T47D (cell line): ENCODE results near the gene VAV3.

Experiments used
- DNase-seq, 2 experiments: peaks; one replicate each; pipeline versions ENCODE4 v3.0.0 to v3.0.0-alpha.2; 2011 to 2012; ENCODE audit warnings: low read depth in 1 of 2, low spot score in 1 of 2
- JUND ChIP-seq: IDR thresholded peaks from 2 replicates; pipeline ENCODE4 v1.6.1; 2012; ENCODE audit warnings: low read depth
- in situ Hi-C: cut with HindIII; loops from 2 replicates; pipeline ENCODE4 v1.10.0; 2016; ENCODE audit warnings: low sequenced_read_pairs, low pct_unique_long_range_greater_than_20kb

VAV3 gene

DNA sequence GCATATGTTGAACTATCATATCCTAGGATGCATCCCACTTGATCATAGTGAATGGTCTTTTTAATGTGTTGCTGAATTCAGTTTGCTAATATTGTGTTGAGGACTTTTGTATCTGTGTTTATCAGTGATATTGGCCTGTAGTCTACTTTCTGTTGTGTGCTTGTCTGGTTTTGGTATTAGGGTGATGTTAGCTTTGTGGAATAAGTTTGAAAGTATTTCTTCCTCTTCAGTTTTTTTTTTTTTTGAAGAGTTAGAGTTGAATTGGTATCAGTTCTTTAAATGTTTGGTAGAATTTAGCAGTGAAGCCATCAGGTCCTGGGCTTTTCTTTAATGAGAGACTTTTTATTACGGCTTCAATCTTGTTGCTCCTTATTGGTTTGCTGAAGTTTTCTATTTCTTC, 162.3 kb downstream of the VAV3 start:
- no peak for DNase-seq
- in situ Hi-C loops: no loop called here
- no peak for TF ChIP-seq JUND

DNA sequence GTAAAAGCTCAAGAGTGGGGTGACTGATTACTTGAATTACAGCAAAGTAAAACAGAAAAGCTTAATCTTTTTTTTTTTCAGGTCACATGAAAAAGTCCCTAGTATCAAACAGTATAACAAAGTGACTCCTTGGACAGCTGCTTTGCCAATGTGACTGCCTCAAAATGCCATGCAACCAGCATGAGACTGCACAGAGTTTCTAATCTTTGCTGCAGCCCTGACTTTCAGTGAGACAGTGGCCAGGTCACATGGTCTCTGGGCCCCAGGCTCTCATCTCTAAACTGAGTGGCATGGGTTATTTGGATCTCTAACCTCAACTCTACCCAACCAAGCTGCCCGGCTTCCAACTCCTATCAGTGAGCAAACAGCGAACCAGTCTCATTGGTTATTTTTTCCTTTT, 169.0 kb downstream of the VAV3 start:
- no peak for DNase-seq
- no peak for TF ChIP-seq JUND
- in situ Hi-C loops: no loop called here

DNA sequence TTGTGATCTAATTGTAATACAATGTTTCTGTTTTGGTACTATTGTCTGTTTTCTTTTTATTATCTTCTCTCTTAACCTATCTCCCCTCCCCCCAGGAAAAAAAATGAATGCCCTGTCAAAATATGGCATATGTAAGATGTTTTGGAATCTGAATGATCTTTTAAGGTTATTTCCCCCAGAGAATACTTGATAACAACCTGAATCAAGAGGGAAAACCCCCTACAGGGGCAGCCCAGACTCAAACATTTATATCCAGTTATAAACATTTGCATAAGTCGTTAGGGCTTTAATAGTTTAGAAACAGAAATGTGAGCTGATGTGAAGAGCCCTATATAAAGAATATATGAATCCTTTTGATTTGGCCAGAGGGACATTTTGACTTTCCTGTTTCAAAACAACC, 169.5 kb downstream of the VAV3 start:
- no peak for TF ChIP-seq JUND
- in situ Hi-C loops: no loop called here
- no peak for DNase-seq

DNA sequence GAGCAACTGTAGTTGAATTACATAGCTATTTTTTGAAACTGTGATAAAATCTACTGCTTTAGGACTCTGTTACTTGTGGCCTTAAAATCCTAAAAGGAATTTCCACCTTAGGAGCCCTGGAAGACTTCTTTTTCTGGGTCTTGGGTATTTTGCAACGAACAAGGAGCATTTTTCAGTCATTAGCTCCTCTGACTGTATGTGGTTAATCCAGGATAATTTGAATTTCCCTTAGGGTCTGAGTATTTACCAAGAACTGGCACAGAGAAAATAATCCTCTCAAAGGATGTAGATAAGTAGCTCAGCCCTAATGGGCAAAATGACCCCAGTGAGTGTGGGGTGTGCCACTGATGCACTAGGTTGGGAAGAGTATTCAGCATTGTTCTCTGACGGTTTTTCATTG, 170.4 kb downstream of the VAV3 start:
- in situ Hi-C loops: no loop called here
- no peak for DNase-seq
- TF ChIP-seq JUND: no peak

DNA sequence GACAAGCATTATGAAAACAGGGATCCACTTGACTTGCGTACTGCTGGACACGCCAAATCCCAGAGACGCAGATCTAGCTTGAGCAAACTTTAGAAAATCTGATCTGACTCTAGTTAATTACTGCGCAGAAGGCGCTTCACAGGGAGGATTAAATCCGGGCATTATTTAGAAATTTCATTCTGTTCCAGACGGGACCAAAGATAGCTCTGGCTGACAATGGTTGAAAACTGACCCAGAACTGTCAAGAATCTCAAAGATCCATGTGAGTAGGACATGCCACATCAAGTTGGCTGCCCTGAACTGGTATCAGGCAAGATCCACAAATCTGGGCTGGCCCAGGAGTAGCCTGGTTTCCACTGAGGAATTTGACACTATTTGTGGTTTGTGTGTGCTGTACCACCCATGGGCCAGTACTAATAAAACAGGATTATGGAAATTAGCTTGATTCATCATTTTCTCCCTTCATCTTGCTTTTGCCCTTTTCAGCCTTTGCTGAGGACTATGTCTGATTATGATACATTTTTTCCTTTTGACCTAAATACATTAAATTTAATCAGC, 171.0 kb downstream of the VAV3 start:
- DNase-seq: no peak
- in situ Hi-C loops: no loop called here
- TF ChIP-seq JUND: no peak

DNA sequence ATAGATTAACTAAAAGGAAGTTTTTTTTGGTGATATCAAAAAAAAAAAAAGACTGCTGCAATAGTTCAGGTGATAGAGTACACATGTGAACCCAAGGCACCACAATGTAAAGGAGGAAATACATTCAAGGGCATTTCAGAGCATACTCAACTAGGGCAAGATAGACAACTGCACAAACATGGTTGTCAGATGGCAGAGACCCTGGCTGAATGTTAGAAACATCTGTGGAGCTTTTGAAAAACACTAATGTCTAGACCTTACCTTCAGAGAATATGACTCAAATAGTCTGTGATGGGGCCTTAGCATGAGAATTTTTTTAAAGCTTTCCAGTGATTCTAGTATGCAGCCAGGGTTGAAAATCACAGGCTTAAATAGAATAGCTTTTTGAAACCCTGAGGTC, 173.6 kb downstream of the VAV3 start:
- in situ Hi-C loops: no loop called here
- DNase-seq: no peak
- no peak for TF ChIP-seq JUND

DNA sequence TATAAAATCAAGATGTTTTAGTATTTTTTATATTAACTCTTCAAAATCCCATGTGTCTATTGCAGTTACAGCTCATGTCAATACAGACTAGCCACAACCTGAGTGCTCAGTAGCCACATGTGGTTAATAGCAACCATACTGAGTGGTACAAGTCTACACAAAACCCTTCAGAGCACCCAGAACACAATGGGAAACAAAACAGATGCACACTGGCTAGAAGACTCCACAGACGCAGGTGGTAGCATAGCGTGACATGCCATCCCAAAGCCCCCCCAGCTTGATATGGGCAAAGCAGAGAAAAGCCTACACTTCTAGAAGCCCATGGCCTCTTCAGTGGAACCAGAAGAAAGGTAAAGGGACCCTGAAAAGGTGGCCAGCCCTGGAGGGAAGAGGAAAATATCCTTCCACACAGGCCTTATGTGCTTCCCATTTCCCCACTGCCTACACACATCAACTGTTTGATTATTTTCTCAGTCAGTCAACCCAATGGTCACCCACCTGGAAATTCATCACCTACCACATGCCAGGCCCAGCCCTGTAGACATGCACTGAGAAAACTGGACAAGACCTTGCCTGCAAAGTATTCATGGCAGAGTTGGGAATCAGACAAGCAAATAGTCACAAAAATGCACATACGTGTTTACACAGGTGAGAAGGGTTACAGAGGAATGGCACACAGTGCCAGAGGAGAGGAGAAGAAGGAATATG, 175.0 kb downstream of the VAV3 start:
- in situ Hi-C loops: no loop called here
- TF ChIP-seq JUND: no peak
- no peak for DNase-seq

DNA sequence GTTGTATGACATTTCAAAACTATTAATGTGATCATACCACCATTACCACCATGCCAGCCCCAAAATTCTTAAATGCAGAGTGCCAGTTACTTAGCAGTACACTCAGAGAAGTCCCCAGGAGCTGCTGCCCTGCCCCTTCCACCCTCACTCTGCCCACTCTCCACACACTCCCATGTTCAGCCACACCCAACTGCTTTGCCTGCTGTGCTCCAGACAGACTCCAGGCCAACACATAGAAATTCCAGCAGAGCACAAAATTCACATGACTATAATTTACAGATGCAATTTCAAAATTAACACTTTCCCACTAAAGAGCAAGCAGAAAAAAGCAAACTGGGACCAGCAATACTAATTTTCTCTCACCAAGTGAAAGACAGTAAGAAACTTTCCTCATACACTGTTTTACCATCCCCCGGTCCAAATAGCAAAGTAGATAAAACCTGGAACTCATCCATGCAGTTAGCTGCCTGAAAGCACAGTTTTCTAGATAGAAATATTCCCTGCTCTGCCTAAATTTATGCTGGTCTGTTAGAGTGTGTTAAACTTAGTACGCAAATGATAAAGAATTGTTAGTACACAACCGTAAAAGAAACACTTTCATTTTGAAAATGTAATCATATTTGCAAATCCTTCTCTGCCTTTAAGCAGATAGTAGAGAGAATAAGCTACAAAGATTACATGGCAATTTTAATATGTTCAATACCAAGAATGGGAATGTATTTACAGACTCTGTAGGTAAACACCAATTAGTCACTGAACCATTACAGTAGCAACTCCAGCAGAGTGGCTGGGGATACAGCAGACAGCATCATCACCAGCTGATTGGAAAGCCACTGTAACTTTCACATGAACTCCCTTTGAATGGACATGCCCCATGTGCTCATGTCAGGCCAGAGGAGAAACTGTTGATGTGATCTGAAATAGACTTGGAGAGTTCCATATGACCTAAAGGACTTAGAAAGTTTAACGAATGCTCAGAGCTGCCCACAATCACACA, 176.5 kb downstream of the VAV3 start:
- TF ChIP-seq JUND: no peak
- in situ Hi-C loops: no loop called here
- DNase-seq: no peak

DNA sequence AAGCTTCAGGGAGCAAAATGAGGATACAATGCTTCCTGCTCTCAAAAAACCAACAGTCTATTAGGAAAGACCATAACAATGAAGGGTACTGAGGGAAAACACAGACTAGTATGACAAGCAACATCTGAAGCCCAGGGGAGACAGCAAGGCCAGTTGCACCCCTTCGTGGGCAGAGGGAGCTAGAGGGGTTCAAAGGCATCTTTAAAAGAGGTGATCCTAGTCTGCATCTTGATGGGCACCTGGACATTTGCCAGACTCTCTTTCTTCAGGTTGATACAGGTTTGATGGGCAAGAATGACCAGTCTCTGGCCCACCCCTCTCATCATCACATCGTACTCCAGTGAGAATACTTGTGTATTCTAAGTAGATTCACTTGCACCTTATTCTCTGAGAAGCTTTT, 177.7 kb downstream of the VAV3 start:
- peak in 1 of 2 experiments; percentile 29 for DNase-seq
- no peak for TF ChIP-seq JUND
- in situ Hi-C loops: no loop called here

DNA sequence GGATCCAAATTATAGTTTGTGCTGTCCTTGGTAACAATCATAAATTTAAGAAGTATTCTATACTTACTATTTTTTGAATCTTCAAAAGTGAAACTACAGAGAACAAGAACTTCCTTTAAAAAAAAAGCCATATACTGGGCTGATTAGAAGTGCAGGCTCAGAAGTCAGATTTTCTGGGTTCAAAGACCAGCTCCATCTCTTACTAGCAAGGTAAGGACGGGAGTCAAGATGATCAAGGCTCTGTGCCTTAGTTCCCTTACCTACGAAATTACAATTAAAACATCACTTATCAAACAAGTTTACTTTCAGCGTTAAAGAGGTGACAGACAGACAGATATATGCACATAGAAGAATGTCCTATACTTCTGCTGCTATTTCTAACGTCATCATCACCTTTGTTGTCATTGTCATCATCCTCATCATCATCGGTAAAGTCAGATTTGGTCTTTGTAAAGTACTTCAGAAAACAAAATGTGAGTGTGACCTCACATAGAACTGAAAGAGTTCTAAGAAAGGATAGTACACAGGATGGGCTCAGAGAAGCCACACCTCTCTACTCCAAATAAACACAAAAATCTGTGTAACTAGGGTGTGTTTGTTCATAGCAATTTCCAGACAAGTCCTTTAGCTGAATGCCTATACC, 178.7 kb downstream of the VAV3 start:
- in situ Hi-C loops: no loop called here
- DNase-seq: no peak

DNA sequence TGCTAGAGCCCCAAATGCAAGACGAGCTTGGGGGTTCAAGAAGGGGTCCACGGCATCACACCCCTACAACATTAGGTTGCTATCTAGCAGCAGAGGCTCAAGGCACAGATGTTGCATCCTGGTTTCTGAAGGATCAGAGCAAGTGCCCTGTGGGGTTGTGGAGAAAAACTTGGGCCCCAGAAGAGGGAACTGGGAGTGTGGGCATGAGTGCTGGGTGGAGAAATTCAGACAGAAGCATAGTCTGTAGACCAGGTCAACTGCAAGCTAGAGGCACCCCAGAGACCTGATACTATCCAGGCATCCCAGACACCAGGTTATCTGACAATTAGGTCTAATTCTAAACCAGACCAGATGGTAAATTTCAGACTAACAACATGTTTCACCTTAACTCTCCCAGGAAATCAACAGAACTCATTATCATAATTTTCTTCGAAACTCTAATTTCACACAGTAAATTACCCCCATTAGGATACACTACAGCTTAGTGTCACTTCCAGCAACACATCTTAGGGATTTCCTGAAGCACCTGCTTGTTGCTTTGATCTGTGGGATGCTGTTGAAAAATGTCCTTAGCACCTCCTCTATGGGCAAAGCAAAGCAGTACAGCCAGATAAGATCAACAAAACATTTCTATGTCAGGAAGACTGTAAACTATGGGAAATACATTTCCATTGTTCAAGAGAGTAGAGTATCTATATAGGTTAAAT, 179.3 kb downstream of the VAV3 start:
- DNase-seq: peak in 1 of 2 experiments; percentile 5
- in situ Hi-C loops: no loop called here
- no peak for TF ChIP-seq JUND

More for the DNA sequence above, 178.7 kb downstream of the VAV3 start:
- no peak for TF ChIP-seq JUND

DNA sequence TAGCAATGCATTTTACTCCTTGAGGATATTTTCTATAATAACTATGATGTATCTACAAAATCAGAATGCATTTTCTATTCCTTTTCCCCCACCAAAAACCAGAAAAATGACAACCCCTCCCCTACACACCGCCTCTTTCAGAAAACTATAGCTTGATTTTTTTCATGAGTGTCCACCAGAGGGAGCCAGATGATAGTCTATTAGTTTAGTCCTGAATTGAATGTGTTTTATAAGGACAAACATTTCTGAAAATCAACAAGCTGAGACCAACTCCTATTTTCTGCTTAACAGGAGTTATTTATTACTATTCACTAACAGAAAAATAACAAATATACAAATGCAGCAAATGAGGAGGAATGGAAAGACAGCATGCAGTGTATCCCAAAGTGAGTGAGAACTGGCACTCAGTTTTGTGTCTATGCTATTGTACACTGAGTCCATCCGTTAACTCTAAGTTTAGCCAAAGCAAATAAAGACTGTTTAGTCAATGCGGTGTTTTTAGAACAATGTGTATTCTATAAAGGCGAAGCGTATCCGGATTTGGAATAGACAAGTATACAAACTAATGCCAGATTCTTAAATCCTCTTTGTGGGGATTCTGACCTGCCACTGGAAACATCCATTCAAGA, 182.6 kb downstream of the VAV3 start:
- in situ Hi-C loops: no loop called here
- TF ChIP-seq JUND: no peak
- DNase-seq: peak in 1 of 2 experiments; percentile 72
